ENCODE measurements around the gene PKNOX2. TPM values are rescaled to one million over a fixed set of nuclear protein-coding genes. Genes with fewer than 3 reads are reported as not detected.

The PKNOX2 gene
- total RNA-seq, 1 donor = under 0.01 TPM

GRCh38 chr11:125123947-125124617, 40.5 kb upstream of the PKNOX2 start:
- no peak overlapping the region for H3K27ac ChIP-seq (ENCODE audit: low read depth, low read length)
- peak overlapping the region; percentile 34 for H3K4me3 ChIP-seq (ENCODE audit: insufficient read depth, low read length)
- no peaks in the 10 kb centered on the region for H3K36me3 ChIP-seq (ENCODE audit: insufficient read depth, low read length)

GRCh38 chr11:125124618-125124992, 39.9 kb upstream of the PKNOX2 start:
- H4K20me1 ChIP-seq (ENCODE audit: insufficient read depth, low read length) = no peaks in the 10 kb centered on the region
- peaks cover 3% of the 10 kb centered on the region for H3K27me3 ChIP-seq (ENCODE audit: insufficient read depth, low read length)
- no peak overlapping the region for H2AFZ ChIP-seq (ENCODE audit: low read length)
- H3K9me3 ChIP-seq (ENCODE audit: low read depth, low read length) = no peaks in the 10 kb centered on the region
- no peak overlapping the region for H3K4me3 ChIP-seq (ENCODE audit: insufficient read depth, low read length)
- DNase-seq (ENCODE audit: insufficient read length, low spot score, missing footprints) = no peak
- no peaks in the 10 kb centered on the region for H3K36me3 ChIP-seq (ENCODE audit: insufficient read depth, low read length)
- no peak overlapping the region for H3K4me2 ChIP-seq (ENCODE audit: insufficient read depth, low read length)
- TF ChIP-seq, protein P1, sequence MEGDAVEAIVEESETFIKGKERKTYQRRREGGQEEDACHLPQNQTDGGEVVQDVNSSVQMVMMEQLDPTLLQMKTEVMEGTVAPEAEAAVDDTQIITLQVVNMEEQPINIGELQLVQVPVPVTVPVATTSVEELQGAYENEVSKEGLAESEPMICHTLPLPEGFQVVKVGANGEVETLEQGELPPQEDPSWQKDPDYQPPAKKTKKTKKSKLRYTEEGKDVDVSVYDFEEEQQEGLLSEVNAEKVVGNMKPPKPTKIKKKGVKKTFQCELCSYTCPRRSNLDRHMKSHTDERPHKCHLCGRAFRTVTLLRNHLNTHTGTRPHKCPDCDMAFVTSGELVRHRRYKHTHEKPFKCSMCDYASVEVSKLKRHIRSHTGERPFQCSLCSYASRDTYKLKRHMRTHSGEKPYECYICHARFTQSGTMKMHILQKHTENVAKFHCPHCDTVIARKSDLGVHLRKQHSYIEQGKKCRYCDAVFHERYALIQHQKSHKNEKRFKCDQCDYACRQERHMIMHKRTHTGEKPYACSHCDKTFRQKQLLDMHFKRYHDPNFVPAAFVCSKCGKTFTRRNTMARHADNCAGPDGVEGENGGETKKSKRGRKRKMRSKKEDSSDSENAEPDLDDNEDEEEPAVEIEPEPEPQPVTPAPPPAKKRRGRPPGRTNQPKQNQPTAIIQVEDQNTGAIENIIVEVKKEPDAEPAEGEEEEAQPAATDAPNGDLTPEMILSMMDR (IDR thresholded peaks at IDR 0.05; ENCODE audit: extremely low read depth, low read depth, low read length) = no peak
- peaks cover 8% of the 10 kb centered on the region for H3K4me1 ChIP-seq (ENCODE audit: insufficient read depth, low read length)
- no peak overlapping the region for H3K27ac ChIP-seq (ENCODE audit: low read depth, low read length)
- H3K79me2 ChIP-seq (ENCODE audit: insufficient read depth, low read length) = no peaks in the 10 kb centered on the region

More at GRCh38 chr11:125123947-125124617, 40.5 kb upstream of the PKNOX2 start:
- H3K4me1 ChIP-seq (ENCODE audit: insufficient read depth, low read length) = peaks cover 8% of the 10 kb centered on the region
- DNase-seq (ENCODE audit: insufficient read length, low spot score, missing footprints) = no peak
- H3K9me3 ChIP-seq (ENCODE audit: low read depth, low read length) = no peaks in the 10 kb centered on the region
- TF ChIP-seq, protein P1 (IDR thresholded peaks at IDR 0.05; ENCODE audit: extremely low read depth, low read depth, low read length) = peak; percentile 66
- peak overlapping the region; percentile 67 for H3K4me2 ChIP-seq (ENCODE audit: insufficient read depth, low read length)
- peaks cover 3% of the 10 kb centered on the region for H3K27me3 ChIP-seq (ENCODE audit: insufficient read depth, low read length)
- H3K79me2 ChIP-seq (ENCODE audit: insufficient read depth, low read length) = no peaks in the 10 kb centered on the region
- no peaks in the 10 kb centered on the region for H4K20me1 ChIP-seq (ENCODE audit: insufficient read depth, low read length)
- H2AFZ ChIP-seq (ENCODE audit: low read length) = peak overlapping the region; percentile 89

DNA sequence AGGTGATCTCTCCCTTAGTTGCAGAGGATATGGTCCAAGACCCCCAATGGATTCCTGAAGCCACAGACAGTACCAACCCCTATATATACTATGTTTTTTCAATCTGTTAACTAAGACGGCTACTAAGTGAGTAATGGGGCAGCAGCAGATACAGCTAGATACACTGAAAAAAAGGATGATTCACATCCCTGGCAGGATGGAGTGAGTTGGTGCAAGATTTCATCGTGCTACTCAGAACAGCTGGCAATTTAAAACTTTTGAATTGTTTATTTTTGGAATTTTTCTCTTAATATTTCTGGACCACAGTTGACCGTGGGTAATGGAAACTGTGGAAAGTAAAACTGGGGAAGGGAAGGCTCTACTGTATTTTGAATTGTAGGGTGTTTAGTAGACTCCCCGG, 36.1 kb upstream of the PKNOX2 start:
- no peak overlapping the region for H3K27ac ChIP-seq (ENCODE audit: low read depth, low read length)
- no peak overlapping the region for H2AFZ ChIP-seq (ENCODE audit: low read length)
- H3K4me3 ChIP-seq (ENCODE audit: insufficient read depth, low read length) = no peak overlapping the region
- TF ChIP-seq, protein P1 (IDR thresholded peaks at IDR 0.05; ENCODE audit: extremely low read depth, low read depth, low read length) = no peak
- H3K4me2 ChIP-seq (ENCODE audit: insufficient read depth, low read length) = peak overlapping the region; percentile 32
- no peaks in the 10 kb centered on the region for H4K20me1 ChIP-seq (ENCODE audit: insufficient read depth, low read length)
- H3K79me2 ChIP-seq (ENCODE audit: insufficient read depth, low read length) = no peaks in the 10 kb centered on the region
- no peaks in the 10 kb centered on the region for H3K36me3 ChIP-seq (ENCODE audit: insufficient read depth, low read length)
- H3K27me3 ChIP-seq (ENCODE audit: insufficient read depth, low read length) = peaks cover 3% of the 10 kb centered on the region
- peaks cover 8% of the 10 kb centered on the region for H3K4me1 ChIP-seq (ENCODE audit: insufficient read depth, low read length)
- no peaks in the 10 kb centered on the region for H3K9me3 ChIP-seq (ENCODE audit: low read depth, low read length)
- peak; percentile 94 for DNase-seq (ENCODE audit: insufficient read length, low spot score, missing footprints)

DNA sequence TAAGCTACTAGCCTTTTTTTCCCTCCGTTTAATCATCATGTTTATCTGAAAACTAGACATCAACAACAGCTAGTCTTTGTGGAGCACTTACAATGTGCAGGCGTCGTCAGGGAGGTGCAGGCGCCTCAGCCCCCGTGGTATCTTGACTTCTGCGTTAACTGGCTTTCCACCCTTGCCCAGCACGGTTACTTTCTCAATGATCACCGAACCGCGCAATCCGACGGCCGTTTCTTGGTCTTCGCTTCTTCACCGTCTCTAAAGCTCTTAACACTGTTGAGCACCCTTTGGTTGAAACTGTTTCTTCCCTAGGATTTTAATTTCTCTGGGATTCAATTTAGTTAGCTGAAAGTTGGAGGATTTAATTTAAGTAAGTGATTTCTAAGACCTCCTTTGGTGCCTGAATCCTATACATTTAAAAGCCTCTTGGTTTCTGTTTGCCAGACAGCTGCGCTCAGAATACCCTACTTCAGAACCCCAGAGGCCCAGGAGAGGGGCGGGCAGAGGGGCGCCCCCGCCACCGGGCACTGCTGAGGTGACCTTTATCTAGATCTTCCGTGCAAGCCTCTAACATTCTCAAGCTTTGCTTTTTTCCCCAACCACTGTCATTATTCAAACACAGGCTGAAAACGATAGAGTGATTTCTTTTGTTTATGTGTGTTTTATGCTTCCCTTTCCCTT, 35.1 kb upstream of the PKNOX2 start:
- no peak overlapping the region for H3K4me2 ChIP-seq (ENCODE audit: insufficient read depth, low read length)
- no peaks in the 10 kb centered on the region for H4K20me1 ChIP-seq (ENCODE audit: insufficient read depth, low read length)
- peaks cover 7% of the 10 kb centered on the region for H3K27me3 ChIP-seq (ENCODE audit: insufficient read depth, low read length)
- H3K4me1 ChIP-seq (ENCODE audit: insufficient read depth, low read length) = peaks cover 4% of the 10 kb centered on the region
- TF ChIP-seq, protein P1 (IDR thresholded peaks at IDR 0.05; ENCODE audit: extremely low read depth, low read depth, low read length) = no peak
- no peak overlapping the region for H3K27ac ChIP-seq (ENCODE audit: low read depth, low read length)
- no peak overlapping the region for H2AFZ ChIP-seq (ENCODE audit: low read length)
- no peak for DNase-seq (ENCODE audit: insufficient read length, low spot score, missing footprints)
- H3K79me2 ChIP-seq (ENCODE audit: insufficient read depth, low read length) = no peaks in the 10 kb centered on the region
- H3K36me3 ChIP-seq (ENCODE audit: insufficient read depth, low read length) = no peaks in the 10 kb centered on the region
- H3K9me3 ChIP-seq (ENCODE audit: low read depth, low read length) = no peaks in the 10 kb centered on the region
- H3K4me3 ChIP-seq (ENCODE audit: insufficient read depth, low read length) = no peak overlapping the region

All from osteoblast (primary cell).